ENCODE results near the gene OR52A1.

The OR52A1 gene

GRCh38 chr11:5131584-5132335 is 22.8 kb downstream of the OR52A1 start:
- no peak for DNase-seq

GRCh38 chr11:5129457-5129877 is 25.1 kb downstream of the OR52A1 start:
- no peak for DNase-seq

- no peak for DNase-seq
Measured at GRCh38 chr11:5124891-5125620, 29.5 kb downstream of the OR52A1 start.

- peak; percentile 8 for DNase-seq
Measured at GRCh38 chr11:5123802-5124521, 30.6 kb downstream of the OR52A1 start.

- no peak for DNase-seq
Measured at GRCh38 chr11:5118893-5119292, 35.7 kb downstream of the OR52A1 start.

GRCh38 chr11:5117588-5117987 is 37.0 kb downstream of the OR52A1 start:
- no peak for DNase-seq

- DNase-seq, result no peak
Measured at GRCh38 chr11:5115339-5115738, 39.2 kb downstream of the OR52A1 start.

GRCh38 chr11:5107285-5107684 is 47.3 kb downstream of the OR52A1 start:
- DNase-seq, result no peak

GRCh38 chr11:5103066-5103465 is 51.5 kb downstream of the OR52A1 start:
- DNase-seq, result no peak

- DNase-seq, result no peak
Measured at GRCh38 chr11:5102246-5102645, 52.3 kb downstream of the OR52A1 start.

GRCh38 chr11:5096011-5096410 is 58.5 kb downstream of the OR52A1 start:
- no peak for DNase-seq

Measured in NCI-H526 treated with DMSO at 0.1 percent for 48 hours (cell line).